NCI-H526 treated with DMSO at 0.1 percent for 48 hours (cell line): ENCODE results near the gene SFTPA2.
"Not testable (repeated sequence)": the region's sequence is repeated elsewhere in the genome, so short reads cannot be mapped to it uniquely, and the experiment has no call there.

ENCODE experiments used
- DNase-seq: peaks from one replicate; lab custom pipeline; 2025; lab: John Stamatoyannopoulos, UW

Gene SFTPA2

DNA sequence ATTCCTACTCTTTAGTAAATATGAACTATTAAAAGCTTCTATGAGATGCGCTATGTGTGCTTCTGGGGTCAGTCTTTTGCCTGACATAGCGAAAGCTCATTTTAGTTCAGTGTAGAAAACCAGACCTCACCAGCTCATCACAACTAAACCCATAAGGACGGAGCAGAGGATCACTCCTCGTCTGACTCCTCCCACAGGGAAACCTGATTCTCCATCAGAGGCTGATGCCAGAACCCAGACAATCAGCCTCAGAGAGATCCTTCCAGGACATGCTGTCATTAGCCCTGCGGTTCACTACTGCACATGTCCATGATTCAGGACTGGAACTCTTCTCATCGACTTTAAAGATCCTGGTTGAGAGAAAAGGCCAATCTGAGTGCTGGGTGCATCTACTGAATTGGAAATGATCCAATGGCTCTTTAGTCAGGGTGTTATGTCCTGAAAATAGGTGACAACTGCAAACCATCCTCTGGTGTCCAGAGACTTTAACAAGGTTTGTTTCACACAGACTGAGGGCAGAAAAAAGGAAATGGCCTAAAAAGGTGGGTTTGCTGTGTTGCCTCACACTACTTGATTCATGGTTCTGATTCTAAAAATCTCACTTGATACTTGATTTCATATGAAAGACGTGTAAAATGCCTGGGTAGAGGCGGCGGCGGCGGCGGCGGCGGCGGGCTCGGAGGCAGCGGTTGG lies 48.2 kb downstream of the SFTPA2 start, which contains the start of gene EIF5AL1:
Gene EIF5AL1, plus strand, starts transcription at position 643 of the 693 bp plus-strand sequence. CDS start 117 bp downstream, outside the sequence.
- not testable (repeated sequence) for DNase-seq

DNA sequence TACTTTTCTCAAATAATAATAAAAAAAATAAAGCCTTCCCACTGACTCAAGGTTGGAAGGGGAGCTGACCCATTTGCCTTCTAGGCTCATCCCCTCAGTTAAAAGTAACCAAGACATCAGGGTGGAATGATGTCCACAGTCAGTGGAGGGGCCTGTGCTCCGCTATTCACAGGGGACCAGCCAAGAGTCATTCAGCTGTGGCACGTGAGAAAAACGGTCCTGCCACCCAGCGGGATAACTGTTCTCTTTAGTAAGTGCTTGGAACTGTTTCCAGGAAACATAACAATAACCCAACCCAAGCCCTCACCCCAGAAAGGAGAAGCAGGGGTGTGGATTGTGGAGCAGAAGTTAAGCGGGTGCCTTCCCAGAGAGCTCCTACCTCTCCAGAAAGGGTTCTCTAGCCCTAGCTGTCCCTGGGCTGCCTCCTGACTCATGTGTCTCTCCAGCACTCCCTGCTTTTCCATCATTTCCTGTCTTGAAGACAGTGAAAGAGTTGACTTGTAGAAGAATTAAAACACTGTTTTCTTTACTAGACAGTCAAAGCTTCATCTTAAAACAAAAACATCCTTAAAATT lies 50.2 kb downstream of the SFTPA2 start:
- not testable (repeated sequence) for DNase-seq

DNA sequence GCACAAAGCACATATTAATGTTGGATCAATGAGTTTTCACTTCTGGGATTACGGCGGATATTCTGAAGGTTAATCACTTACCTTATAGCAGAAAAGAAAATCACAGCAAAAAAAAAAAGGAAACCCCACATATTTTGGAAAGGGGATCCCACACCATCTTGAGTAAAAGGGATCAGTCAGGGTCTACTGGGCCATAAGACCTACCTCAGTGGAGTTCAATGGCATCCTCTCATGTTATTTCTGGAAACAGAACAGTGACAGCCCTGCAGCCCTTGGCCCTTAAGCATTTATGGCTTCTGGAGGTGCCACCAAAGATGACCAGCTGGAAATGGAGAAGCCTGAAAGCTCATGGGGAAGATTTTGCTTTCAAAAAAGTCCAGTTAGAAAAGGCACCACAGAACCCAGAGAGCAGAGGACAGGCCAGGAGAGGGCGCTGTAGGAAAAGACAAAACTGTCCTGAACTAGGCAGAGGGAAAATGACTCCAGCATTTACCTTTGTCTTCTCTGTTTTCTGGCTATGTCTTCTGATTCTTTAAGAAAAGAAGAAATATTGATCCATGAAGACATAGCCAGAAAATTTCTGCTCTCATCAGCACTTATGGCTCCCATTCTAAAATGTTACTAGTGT lies 50.8 kb downstream of the SFTPA2 start:
- not testable (repeated sequence) for DNase-seq

DNA sequence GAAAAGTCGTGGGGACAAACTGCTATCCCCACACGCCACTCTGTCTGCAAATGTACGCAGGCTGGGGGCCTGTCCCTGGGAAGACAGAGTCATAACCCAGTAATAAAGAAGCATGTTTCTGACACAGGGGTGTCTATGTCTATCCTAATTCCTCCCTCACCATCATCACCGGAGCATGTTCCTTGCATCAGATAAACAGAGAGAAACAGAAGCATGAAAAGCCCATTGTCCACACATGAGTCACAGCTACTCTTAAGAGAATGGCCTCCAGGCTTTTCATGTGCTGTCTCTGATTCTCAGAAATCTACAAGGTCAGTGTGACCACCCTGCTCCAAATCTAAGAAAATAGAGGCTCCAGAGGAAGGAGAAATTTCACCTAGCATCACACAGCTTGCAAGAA lies 52.0 kb downstream of the SFTPA2 start:
- not testable (repeated sequence) for DNase-seq

DNA sequence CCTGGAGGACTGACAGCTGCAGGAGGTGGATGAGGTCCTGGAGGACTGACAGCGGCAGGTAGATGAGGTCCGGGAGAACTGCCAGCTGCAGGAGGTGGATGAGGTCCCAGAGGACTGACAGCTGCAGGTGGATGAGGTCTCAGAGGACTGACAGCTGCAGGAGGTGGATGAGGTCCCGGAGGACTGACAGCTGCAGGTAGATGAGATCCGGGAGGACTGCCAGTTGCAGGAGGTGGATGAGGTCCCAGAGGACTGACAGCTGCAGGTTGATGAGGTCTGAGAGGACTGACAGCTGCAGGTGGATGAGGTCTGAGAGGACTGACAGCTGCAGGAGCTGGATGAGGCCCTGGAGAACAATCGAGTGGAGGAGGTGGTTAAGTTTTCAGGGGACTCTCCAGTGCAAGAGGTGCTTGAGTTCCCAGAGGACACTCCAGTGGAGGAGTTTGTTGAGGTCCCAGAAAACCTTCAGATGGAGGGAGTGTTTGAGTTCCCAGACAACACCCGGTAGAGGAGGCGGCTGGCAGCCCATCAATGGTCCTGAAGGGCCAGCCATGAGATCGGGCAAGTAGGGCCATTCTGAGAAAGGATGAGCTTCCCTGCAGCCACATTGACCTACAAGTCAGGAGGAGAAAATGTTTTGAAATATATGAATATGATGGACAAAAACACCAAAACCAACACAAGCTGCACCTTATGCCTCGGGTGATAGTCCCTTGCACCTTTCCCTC lies 52.6 kb downstream of the SFTPA2 start:
- DNase-seq: no peak
